ENCODE data around the gene FNDC11.

The FNDC11 gene

GRCh38 chr20:63540417-63541186, 13.4 kb upstream of the FNDC11 start:
- DNase-seq (ENCODE audit: low read depth): no peak

- DNase-seq (ENCODE audit: low read depth): no peak
Observed at GRCh38 chr20:63541371-63541770, 12.6 kb upstream of the FNDC11 start.

- no peak for DNase-seq (ENCODE audit: low read depth)
Observed at GRCh38 chr20:63542031-63542559, 11.9 kb upstream of the FNDC11 start.

GRCh38 chr20:63542696-63543095, 11.3 kb upstream of the FNDC11 start:
- no peak for DNase-seq (ENCODE audit: low read depth)

GRCh38 chr20:63543131-63543530, 10.8 kb upstream of the FNDC11 start:
- DNase-seq (ENCODE audit: low read depth): no peak

- DNase-seq (ENCODE audit: low read depth): no peak
Observed at GRCh38 chr20:63543733-63544132, 10.2 kb upstream of the FNDC11 start.

- DNase-seq (ENCODE audit: low read depth): no peak
Observed at GRCh38 chr20:63544241-63544957, 9.6 kb upstream of the FNDC11 start.

GRCh38 chr20:63544958-63545516, 8.9 kb upstream of the FNDC11 start:
- no peak for DNase-seq (ENCODE audit: low read depth)

GRCh38 chr20:63545814-63546213, 8.1 kb upstream of the FNDC11 start:
- DNase-seq (ENCODE audit: low read depth): no peak

DNA sequence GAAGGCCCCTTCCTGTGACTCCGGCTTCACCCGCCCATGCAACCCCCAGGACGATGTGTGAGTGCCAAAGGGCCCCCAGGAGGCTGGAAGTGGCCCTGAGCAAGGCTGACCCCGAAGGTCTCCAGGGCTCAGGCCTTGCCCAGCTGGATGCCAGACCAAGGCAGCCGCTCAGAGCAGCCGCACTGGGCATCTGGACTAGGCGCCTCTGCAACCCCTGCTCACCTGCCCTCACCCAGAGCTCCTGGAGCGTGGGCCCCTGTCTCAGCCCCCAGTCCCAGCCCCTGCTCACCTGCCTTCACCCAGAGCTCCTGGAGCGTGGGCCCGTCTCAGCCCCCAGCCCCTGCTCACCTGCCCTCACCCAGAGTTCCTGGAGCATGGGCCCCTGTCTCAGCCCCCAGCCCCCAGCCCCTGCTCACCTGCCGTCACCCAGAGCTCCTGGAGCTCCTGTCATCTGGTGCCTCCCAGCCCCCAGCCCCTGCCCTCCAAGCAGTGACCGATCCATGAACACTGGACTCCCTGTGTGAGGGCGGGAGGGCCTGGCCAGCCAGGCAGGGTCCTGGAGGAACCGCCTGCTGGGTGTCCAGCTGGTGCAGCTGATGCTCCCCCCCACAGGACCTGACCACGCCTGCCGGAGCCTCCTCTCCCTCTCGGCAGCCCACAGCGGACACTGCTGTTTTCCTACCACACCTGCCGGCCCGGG, 7.6 kb upstream of the FNDC11 start:
- no peak for DNase-seq (ENCODE audit: low read depth)

GRCh38 chr20:63546956-63547724, 6.8 kb upstream of the FNDC11 start:
- no peak for DNase-seq (ENCODE audit: low read depth)

- no peak for DNase-seq (ENCODE audit: low read depth)
Observed at GRCh38 chr20:63547725-63548480, 6.1 kb upstream of the FNDC11 start, which contains the start of gene SRMS. Gene SRMS (minus strand): TSS chr20:63547749. CDS start chr20:63547463, 286 bp downstream.

GRCh38 chr20:63548542-63548941, 5.4 kb upstream of the FNDC11 start:
- no peak for DNase-seq (ENCODE audit: low read depth)

DNA sequence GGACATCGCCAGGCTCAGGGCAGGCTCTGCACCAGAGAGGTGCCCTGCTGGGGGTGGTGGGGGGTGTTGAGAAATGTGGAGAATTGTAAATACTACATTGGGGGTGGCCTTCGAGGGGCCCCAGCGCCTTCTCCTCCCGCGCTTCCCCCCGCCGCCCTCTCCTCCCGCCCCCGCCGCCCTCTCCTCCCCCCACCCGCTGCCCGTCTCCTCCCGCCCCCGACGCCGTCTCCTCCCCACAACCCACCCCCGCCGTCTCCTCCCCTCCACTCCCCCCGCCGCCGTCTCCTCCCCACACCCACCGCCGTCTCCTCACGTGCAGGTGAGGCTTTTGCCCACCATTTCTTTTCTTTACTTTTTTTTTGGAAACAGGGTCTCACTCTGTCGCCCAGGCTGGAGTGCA, 4.9 kb upstream of the FNDC11 start:
- no peak for DNase-seq (ENCODE audit: low read depth)

DNA sequence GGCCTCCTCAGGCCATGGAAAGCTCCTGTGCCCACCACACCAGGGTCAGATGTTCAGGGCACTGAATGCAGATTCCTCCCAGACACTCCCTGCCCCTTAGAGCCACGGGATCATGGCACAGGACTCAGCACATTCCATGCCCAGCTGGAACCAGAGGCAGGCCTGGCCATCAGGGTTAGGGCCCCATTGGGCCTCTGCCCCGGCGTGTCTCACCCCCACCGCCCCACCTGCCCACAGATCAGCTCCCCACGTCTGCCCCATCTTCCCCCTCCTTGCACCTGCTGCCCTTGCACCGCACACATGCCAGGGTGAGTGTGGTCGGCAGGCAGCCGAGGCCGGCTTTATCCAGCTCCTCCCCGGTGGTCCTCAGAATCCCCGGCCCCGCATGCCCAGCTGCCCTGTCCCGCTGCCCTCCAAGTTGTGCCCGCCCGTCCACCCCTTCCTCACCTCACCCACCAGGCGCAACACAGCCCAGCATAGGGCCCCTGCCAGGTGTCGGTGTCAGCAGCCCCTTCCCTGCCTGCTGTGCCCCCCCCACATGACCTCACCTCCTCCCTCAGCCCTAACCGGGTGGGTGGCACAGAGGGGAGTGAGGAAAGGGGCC, 4.2 kb upstream of the FNDC11 start:
- DNase-seq (ENCODE audit: low read depth): no peak

GRCh38 chr20:63551068-63551467, 2.9 kb upstream of the FNDC11 start:
- no peak for DNase-seq (ENCODE audit: low read depth)

DNA sequence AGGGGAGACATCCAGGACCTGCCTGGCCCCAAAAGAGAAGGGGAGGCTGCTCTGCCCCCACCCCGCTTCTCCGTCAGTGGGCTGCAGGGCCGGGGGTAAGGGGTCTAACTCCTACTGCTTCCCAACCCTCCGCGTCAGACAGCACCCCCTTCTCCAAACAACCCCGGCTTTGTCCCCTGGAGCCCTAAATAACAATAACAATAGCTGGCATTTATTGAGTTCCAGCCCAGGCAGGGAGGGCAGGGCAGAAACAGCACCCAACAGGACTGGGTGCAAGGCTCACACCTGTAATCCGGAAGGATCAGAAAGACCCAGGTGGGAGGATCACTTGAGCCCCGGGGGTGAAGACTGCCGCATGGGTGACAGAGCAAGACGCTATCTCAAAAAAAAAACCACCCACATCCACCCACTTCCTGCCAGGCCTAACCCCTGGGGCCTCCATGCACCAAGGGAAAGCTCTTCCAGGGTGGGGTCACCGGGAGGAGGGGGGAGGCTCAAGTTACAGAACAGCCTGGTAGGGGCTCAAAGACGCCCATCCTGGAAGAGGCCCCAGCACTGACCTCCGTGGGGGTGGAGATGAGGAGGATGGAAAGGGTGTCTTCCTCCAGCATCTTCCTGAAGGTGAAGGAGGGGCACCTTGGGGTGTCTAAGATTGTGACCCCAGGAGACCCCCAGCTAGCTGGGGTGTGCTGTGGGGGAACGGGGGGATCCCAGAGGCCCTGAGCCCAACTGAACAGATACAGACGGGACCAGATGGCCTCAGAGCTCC, 1.3 kb upstream of the FNDC11 start:
- no peak for DNase-seq (ENCODE audit: low read depth)

GRCh38 chr20:63553251-63553932, 567 bp upstream of the FNDC11 start:
- peak; percentile 74 for DNase-seq (ENCODE audit: low read depth)

Measured in amniotic epithelial cell (primary cell).